Upper lobe of left lung (tissue), 4 donors: ENCODE results near the gene HCLS1.

Experiments used
- POLR2A ChIP-seq, 4 donors: fragments of 450-650 bp; IDR thresholded peaks; one replicate each; pipeline ENCODE4 v1.5.1; 2016 to 2017; ENCODE audit warnings: antibody characterized with exemption in 4 of 4, mild to moderate bottlenecking in 2 of 4
- POLR2AphosphoS5 ChIP-seq, 2 donors: sonication (generic); formaldehyde crosslinking; IDR thresholded peaks; one replicate each; pipeline ENCODE4 v1.5.1; 2017; ENCODE audit warnings: antibody characterized with exemption in 2 of 2
- TF ChIP-seq, protein P1 (sequence below), 6 experiments: fragments of 450-650 bp in 4 of 6; fragments of 200-600 bp in 2 of 6; sonication (generic) in 2 of 6; IDR thresholded peaks; one replicate each; pipeline ENCODE4 v1.5.1; 2016 to 2019; ENCODE audit warnings: antibody characterized with exemption in 6 of 6

DNA sequence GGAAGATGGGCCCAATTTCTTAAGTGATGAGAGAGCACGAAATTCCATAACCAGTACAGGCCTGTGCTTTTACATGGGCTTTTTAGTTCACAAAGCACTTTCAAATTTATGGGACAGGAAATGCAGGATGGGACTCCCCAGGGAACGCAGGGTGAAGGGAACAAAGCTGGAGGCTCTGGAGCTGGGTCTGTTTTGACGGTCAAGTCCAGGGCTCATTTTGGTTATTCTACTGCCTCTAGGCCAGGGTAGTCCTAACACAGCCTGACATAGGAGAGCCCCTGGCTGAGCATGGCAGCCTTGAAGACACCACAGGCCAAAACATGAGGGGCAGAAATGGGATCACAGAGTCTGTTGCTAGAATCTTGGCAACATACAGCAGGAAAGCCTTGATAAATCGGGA, 33.5 kb downstream of the HCLS1 start:
- TF ChIP-seq, protein P1, sequence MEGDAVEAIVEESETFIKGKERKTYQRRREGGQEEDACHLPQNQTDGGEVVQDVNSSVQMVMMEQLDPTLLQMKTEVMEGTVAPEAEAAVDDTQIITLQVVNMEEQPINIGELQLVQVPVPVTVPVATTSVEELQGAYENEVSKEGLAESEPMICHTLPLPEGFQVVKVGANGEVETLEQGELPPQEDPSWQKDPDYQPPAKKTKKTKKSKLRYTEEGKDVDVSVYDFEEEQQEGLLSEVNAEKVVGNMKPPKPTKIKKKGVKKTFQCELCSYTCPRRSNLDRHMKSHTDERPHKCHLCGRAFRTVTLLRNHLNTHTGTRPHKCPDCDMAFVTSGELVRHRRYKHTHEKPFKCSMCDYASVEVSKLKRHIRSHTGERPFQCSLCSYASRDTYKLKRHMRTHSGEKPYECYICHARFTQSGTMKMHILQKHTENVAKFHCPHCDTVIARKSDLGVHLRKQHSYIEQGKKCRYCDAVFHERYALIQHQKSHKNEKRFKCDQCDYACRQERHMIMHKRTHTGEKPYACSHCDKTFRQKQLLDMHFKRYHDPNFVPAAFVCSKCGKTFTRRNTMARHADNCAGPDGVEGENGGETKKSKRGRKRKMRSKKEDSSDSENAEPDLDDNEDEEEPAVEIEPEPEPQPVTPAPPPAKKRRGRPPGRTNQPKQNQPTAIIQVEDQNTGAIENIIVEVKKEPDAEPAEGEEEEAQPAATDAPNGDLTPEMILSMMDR (IDR thresholded peaks at IDR 0.05) = no peak
- no peak for TF ChIP-seq POLR2AphosphoS5 (IDR thresholded peaks at IDR 0.05)
- TF ChIP-seq POLR2A (IDR thresholded peaks at IDR 0.05) = no peak
